ENCODE results near the gene DST.
"Not testable (repeated sequence)": the region's sequence is repeated elsewhere in the genome, so short reads cannot be mapped to it uniquely, and the experiment has no call there.

The DST gene

DNA sequence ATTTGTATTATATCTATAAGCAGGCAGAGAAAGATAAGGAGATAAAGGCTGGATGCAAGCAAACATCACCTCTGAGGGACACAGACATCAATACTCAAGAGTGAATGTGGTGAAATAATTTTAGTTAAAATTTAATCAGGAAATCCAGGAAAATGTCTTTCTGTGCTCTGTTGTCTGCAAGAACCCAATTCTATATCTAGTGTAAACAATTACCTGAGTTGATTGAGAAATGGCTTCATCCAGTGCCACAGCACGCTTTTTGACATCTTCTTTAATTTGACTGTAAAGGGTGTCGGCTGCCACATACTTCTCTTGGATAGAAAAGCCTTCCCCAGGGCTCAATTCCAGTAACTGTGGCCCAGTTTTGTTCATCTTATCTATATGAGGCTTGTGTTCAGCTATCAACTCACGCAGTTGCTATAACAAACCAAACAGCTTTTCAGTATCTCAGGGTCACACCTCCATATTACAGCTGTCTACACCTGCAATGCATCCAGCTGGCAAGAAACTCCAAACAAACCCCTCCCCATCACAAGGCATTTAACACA lies 131.6 kb downstream of the DST start:
- no peak for DNase-seq

DNA sequence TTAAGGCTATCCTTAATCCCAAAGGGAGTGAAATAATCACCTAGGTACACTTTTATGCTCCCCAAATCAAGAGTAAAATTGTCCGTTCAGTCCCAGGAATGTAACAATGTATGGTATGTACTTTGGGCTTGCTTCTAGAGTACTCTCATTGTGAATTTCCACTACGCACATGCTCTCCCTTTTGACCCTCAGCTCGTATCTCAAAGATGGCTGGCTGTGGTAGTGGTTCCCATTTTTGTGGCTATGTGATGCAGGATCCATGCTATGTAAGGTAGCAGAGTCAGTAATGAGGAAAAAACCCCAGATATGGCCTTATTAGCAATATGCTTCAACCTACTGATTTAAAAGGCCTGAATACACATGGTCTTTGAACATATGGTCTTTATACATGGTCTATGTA lies 133.7 kb downstream of the DST start:
- no peak for DNase-seq

DNA sequence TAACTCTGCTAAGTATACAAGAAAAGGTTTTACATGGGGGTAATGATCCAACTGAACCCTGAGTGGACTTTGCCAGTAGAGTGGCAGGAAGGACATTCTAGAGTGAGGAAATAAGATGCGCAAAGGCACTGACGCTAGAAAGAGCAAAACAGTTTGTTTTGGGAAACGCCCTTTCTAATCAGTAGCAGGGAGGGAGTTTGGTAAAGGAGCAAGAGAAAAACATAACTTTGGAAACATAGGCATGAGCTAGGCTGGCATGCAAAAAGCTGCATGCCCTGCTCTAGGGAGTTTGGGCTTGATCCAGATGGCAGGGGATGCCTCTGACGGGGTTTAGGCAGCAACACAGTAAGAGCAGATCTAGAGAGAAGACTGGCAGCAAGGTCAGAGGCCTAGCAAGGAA lies 135.2 kb downstream of the DST start:
- DNase-seq = no peak

DNA sequence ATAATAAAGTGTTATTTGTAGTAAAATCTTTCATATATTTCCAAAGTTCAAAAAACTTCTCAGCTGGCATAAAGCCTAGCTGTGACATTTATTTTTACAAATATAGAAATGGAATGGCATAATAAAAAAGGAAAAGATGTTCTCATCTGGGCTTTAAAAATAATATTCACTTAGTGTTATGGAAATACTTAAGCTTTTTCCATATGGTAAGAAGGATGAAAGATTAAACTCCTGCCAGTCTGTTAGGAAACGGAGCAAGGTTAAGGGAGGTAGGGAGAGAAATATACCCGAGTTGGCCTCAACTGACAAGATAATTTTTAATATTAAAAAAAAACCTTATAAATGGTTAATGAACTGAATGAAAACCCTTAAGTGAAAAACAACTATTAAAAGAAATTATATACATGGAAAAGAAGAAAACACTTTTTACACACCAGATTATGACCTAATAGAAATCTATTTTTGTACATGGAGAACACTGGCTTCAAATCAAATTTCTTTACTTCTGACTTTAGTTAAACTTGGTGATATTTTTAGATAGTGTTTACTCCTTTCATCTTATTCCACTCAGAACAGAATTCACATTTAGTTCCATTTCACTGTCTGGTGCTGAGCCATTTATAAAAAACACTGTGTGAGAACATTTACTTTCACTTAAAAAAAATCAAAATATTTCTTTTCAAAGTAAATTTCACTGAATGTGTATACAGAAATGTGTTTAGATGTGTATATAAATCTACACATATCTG lies 137.0 kb downstream of the DST start:
- DNase-seq = no peak

DNA sequence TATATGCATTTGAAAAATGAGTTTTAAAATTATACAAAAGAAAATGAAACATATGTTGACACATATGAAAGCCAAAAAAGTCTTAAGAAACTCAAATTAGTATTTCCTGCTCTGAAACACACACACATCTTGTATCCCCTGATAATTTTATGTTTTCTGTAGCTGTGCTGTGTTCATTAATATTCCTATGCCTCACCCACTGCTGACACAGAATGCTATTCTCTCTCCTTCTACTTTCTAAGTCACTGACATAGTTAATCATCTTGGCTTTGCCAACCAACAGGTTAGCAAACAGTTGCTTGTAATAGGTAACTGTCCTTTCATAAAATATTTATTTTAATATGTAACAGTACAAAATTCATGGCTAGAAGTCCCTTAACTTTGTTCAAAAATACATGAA lies 140.7 kb downstream of the DST start:
- DNase-seq = no peak

DNA sequence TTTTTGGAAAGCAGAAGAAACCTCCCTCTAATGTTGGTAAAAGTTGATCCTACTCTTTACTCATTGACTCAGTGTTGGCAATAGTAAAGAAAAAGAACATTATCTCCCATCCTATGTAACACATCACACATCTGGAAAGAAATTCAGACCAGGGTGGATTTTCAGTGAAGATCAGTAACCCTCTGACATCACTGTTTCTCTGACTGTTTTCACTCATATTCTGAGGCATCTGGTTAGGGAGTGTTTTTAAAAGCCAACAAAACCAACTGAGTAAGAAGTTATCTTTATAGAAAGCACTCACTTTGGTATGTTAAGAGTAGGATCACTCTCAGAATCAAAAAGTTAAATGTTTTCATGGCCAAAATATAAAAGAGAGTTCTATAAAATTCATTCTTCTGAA lies 143.6 kb downstream of the DST start:
- DNase-seq = no peak

DNA sequence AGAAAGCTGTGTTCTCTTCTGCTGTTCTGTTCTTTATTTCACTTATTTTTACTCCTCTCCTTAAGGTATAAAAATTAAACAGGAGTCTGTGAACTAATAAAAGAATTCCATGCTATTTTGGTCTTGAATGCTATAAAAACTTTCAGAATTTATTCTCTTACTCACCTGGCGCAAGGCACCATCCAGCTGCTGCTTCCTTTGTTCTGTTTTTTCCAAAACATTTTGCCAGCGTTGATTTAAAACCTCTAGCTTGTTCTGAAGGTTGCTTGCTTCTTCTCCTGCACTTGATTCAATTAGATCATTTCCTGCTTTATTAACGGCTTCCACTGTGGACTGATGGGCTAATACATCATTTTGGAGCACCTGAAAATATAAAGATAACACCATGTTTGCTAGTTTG lies 145.0 kb downstream of the DST start:
- DNase-seq = no peak

DNA sequence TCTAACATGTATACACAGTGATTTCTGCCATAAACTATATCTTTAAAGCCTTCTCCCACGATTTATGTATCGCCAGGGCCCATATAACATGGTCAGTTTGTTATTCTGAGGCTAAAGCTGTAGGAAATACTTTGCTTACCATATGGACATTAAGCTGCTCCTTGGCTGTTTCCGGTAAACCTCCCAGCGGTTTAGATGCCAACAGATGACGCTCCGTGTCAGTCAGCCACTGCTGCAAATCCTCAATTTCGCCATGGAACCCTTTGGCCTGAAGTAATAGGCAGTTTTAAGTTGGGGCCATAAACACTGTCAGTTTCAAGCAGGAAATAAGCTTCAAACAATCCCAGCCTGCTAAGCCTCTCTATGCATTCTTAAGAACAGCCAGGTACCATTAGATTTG lies 145.4 kb downstream of the DST start:
- no peak for DNase-seq

DNA sequence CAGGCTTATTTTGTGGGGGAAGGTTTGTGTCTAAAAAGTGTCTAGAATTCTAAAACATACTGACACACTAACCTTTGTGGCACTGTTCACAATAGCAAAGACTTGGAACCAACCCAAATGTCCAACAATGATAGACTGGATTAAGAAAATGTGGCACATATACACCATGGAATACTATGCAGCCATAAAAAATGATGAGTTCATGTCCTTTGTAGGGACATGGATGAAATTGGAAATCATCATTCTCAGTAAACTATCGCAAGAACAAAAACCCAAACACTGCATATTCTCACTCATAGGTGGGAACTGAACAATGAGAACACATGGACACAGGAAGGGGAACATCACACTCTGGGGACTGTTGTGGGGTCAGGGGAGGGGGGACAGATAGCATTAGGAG lies 146.0 kb downstream of the DST start:
- DNase-seq = not testable (repeated sequence)

DNA sequence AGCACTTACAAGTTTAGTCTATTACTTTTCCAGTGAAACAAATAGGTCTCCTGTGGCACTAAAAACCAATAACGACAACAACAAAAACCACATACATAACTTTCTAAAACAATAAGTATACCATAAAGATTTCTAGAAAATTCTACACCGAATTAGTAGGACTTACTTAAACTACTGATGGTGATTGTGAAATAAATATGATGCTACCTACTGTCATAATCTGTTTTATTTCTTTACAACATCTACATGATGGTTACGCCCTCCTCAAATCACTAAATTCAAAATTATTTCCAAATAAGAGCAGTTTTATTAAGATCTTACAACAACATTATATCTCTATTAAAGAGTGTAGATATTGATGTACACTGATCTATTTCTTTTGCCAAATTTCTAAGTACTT lies 147.0 kb downstream of the DST start:
- DNase-seq = no peak

DNA sequence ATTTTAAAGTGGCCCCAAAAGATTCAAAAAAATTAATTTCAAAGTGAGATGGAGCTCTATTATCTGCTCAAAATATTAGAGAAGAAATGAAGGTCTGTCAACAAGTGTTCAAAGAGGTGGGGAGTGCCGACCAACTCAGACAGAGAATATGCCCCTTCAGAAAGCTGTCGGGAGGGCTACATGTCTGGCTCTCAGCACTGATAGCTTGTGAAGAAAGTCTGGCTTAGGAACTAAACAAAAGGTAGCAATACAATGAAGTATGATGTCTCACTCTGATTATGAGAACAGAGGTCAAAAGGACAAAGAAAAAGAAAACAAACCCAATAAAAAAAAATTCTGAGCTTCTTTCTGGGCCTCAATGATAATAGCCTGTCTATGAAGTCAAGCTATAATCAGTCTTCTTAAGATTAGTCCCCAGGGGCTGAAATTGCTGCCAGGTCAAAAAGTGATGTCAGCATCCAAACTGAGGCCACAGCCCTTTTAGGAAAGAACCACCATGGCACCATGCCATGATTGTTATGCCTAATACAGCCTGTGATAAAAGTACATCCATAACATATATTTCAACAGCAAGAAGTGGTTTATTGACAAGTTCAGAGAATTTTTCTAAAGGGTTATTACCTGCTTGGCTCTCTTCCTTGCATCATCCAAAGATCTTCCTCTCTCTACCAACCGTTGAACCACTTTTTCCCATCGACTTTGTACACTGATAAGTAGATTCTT lies 150.9 kb downstream of the DST start:
- no peak for DNase-seq

DNA sequence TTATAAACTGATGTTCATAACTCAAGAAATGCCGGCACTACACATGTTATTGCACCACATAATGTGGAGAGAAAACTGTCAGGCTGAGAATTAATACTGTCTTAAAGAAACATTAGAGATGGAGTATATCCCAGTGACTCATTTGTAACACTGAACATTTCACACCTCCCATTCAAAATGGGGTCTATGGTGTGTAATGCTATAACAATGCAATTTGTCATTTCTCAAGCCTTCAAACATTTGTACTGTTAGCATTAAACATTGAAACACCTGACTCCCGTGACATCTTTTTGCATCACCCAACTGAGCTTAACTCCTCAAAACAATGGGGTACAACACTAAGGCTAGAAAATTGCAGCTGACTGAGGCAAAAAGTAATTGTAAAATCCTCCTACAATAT lies 151.7 kb downstream of the DST start:
- no peak for DNase-seq

DNA sequence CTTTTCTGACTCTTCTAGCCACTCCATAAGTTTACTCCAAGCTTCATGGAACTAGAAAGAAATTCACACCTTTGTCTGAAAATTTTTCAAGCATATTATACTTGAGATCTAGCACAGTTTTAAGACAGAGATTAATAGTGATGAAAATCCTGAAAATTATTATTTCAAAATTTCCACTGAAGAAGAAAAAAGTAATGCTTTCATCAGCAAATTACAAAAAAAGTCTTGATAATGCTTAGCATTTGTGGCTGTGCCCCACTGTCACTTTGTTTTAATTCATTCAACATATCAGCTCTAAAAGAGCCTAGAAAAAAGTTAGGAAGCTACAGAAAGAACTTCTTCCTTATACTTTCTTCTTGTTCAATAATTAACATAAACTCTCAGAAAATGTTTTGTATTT lies 153.1 kb downstream of the DST start:
- DNase-seq = no peak

DNA sequence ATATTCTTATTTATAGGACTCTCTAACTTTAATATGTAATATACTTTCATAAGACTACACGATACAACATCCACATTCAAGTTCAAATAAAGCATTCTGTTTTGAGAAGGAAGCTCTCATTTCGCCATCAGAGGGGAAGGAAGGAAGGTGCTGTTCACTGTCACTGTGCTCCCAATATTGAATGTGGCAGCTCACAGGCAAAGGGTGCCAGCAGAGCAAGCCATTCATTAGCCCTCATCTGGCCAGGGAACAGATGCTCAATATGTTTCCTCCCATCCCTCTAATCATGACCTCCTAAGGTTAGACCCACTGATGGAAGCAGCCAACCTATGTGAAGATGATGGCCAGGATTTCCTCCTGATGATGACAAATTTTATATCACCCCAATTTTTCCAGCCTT lies 154.4 kb downstream of the DST start:
- no peak for DNase-seq

DNA sequence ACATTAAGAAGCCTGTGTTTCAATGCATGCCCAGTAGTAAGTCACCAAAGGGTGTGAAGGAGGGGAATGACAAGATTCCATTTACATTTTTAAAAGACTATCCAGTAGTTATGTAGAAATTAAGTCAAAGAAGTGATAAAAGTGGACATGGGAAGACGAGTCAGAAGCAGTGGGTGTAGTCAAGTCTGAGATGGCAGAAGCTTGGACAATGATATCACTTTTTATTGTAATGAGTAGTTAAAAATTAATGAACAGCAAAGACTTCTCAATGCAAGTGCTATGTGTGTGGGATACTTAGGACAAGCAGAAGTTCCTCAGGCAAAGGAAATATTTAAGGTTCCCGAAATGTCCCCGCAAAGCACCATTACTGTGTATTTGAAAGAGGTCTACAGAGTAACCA lies 156.0 kb downstream of the DST start:
- no peak for DNase-seq

DNA sequence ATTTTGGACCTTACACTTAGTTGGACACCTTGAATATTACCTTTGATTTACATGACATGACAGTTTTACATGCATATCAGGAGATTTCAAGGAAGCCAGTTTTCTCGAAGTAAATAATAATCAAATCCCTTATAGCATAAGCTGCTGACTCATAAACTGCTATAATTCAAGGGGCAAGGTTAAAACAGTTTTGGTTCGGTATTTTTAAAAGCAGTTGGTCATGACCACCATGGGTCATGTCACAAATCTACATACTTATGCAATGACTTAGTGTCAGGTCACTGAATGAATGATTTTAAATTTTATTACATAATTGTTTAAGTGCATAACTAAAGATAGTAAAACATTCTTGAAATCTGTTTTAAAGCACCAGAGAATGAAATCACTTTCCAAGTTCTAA lies 158.0 kb downstream of the DST start:
- no peak for DNase-seq

DNA sequence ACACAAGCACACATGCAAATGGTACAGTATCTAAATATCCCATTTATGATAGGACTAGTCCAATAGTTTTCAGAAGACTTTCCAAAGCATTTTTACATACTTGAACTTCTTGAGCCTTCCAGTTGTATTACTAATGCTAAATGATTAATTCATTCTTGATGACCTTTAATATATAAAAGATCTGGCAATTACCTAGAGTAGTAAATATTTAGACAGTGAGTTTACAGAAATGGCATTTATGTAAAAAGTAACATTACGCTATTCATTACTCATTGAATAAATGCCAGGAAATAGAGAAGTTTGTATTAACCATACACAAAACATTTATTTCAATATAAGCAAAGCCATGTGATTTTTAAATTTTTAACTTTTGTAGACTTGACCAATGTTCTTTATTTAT lies 158.8 kb downstream of the DST start:
- DNase-seq = no peak

DNA sequence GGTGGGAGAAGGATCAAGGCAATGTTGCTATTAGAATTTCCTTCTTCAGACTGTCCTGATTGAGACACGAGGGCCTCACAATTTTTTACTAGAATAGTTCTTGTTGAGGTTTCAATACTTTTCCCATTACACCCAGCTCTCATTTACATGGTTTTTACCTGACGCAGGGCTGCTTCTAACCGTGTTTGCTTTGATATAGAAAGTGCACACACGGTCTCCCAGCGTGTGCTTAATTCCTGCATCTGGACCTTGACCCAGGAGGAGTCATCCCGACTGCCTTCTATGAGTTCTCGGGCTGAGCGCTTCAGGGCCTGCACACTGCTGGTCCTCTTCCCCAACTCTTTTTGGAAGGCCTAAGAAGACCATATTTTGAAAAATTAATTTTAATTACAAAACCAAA lies 160.2 kb downstream of the DST start:
- no peak for DNase-seq

DNA sequence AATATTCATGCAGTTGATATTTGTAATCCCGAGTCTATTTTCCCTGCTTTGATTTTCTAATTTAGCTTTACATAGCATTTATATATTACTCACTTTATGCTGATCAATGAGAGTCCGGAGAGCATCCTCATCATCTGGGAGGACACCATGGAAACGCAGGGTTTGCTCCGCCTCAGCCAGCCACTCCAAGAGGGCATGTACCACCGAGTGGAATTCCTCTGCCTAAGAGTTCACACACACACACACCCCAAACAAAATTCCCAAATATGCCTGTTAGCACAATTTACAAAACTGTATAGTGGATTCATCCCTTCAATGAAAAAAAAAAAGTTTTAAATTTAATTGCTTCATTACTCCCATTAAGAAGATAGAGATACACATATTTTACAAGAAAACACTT lies 160.7 kb downstream of the DST start:
- DNase-seq = no peak

DNA sequence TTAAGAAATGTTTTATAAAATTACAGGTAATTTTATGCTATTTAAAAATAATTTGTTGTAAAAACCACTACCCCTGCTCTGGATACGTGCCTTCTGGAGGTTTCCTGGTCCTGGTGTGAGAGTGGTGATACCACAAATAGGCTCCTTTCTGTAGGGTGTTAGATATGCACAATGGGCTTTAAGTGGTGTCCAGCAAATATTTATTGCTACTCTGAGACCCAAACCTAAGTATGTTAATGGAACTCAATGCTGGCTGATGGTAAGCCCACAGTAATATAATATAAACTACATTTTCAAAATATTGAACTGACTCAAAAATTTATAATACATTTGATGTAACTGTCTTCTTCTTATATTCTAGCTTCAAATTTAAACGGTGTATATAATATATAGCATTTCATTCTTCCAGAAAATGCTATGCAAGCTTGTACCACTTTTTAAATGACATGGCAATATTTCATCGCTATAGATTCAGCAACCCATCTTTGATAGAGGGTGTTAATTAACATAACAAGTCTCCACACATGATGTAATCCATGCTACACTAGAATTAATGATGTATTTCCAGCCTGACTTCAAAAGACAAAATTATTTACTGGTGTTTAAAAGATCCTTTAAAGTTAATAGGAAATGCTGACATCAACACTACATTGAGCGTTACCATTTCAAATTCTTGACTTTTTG lies 161.9 kb downstream of the DST start:
- no peak for DNase-seq

DNA sequence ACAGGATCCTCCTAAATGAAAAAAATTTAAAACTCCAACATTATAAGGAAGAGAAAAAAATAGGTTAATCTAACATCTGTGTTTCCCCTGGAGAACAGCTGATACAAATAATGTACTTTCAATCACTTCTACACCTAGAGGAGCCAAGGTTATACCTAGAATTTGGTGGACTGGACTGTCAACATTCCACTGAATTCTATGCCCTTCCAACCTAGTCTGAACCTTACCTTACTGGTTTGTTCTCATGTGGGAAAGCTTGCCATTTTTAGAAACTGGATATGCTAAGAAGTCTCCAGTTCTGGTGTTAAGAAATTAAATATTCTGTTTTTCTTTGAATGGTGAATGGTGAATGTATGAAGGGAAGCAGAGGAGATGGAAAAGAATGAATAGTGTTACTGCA lies 162.4 kb downstream of the DST start:
- no peak for DNase-seq

DNA sequence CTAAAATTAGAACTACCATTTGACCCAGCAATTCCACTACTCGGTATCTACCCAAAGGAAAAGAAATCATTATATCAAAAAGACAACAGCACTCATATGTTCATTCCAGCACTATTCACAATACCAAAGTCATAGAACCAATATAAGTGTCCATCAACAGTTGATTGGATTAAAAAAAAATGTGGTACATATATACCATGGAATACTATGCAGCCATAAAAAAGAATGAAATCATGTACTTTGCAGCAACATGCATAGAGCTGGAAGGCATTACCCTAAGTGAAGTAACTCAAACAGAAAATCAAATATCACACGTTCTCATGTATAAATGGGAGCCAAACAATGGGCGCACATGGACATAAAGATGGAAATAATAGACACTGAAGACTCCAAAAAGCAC lies 163.3 kb downstream of the DST start:
- no peak for DNase-seq

DNA sequence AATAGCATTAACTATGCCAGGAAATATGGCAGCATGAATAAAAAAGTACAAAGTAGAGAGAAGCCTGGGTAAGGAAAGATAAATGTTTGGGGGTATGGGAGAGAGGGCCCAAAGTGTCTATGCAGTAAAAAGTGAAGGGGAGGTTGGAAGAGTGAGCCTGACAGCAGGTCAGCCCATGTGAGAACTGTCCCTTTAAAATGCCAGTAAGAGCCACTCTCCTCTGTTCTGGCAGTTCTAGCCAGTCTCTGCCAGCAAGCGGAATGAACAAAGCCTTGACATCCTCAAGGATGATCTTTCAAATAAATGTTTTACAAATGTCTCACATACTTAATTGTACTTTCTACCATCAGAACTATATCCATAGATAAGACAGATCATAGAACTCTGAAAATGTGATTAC lies 164.5 kb downstream of the DST start:
- no peak for DNase-seq

DNA sequence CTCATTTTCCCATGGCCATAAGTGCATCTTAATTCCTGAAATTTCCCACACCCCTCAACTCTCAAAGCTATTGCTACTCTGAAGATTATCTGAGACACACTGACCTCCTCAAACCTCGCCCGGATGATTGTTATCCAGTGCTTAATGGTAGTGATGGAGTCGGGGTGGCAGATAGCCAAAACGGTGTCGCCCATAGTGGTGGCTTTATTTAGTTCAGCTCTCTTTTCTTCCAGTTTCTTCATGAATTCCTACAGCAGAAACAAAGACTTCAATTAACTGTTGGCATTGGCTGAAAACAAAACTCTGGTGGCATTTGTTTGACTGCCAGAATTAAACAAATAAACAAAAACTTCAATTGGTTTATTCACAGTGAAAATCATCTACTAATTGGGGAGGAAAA lies 165.4 kb downstream of the DST start:
- no peak for DNase-seq
